Smooth muscle cell (in vitro differentiated cells): Measurements from ENCODE around the gene OR10D3. TPM values are rescaled to one million over a fixed set of nuclear protein-coding genes. Genes with fewer than 3 reads are reported as not detected.

Source experiments
- DNase-seq: peaks from one replicate; lab custom pipeline; 2025; ENCODE audit not compliant: unreplicated experiment; lab: John Stamatoyannopoulos, UW
- H2AFZ ChIP-seq: fragments of 200-600 bp; sonication (generic); 2 replicates; pipeline ENCODE4 v1.6.0; 2016; ENCODE audit warnings: antibody characterized with exemption, low read depth, mild to moderate bottlenecking
- H3F3A ChIP-seq: fragments of 200-600 bp; sonication (generic); 2 replicates; pipeline ENCODE4 v1.6.0; 2017; ENCODE audit warnings: antibody characterized with exemption, low read depth
- H3K27ac ChIP-seq: fragments of 200-600 bp; sonication (generic); 2 replicates; pipeline ENCODE4 v1.5.1; 2016; ENCODE audit warnings: low read depth, mild to moderate bottlenecking
- H3K27me3 ChIP-seq: fragments of 200-600 bp; sonication (generic); 2 replicates; pipeline ENCODE4 v1.6.1; 2016; ENCODE audit warnings: low read depth, mild to moderate bottlenecking
- H3K36me3 ChIP-seq: fragments of 200-600 bp; sonication (generic); 2 replicates; pipeline ENCODE4 v1.5.1; 2016; ENCODE audit warnings: low read depth
- H3K4me1 ChIP-seq: fragments of 200-600 bp; sonication (generic); 2 replicates; pipeline ENCODE4 v1.5.1; 2016; ENCODE audit warnings: low read depth
- H3K4me2 ChIP-seq: fragments of 200-600 bp; sonication (generic); 2 replicates; pipeline ENCODE4 v1.6.0; 2016; ENCODE audit warnings: mild to moderate bottlenecking
- H3K4me3 ChIP-seq: fragments of 200-600 bp; sonication (generic); 2 replicates; pipeline ENCODE4 v1.5.1; 2016; ENCODE audit warnings: mild to moderate bottlenecking
- H3K79me2 ChIP-seq: fragments of 200-600 bp; sonication (generic); 2 replicates; pipeline ENCODE4 v1.6.0; 2016; ENCODE audit warnings: low read depth, mild to moderate bottlenecking
- H3K9ac ChIP-seq: fragments of 200-600 bp; sonication (generic); 2 replicates; pipeline ENCODE4 v1.6.0; 2016; ENCODE audit warnings: low read depth
- H3K9me3 ChIP-seq: fragments of 200-600 bp; sonication (generic); replicated peaks from 2 replicates; pipeline ENCODE4 v1.5.1; 2016; ENCODE audit warnings: low read depth
- H4K20me1 ChIP-seq: fragments of 200-600 bp; sonication (generic); 2 replicates; pipeline ENCODE4 v1.6.0; 2016; ENCODE audit warnings: low read depth
- WGBS: methylation state at CpG from one replicate; pipeline ENCODE4 v1.1.7; 2016; ENCODE audit warnings: low lambda C conversion rate; 5-methylcytosine and 5-hydroxymethylcytosine counted together
- polyA plus RNA-seq: library from polyadenylated mRNA; unstranded; fragments of >200 nt; fragmentation: Nextera tagmentation; extraction: Ambion mirVana; gene quantifications from 2 replicates; pipeline ENCODE4 v1.2.1, GENCODE V29; 2016
- total RNA-seq: library from RNA; depleted of rRNA; stranded (reverse); fragments of >200 nt; gene quantifications from 2 replicates; pipeline ENCODE4 v1.2.3, GENCODE V29; 2014
- TF ChIP-seq, protein P1 (sequence below): fragments of 200-600 bp; sonication (generic); IDR thresholded peaks from 2 replicates; pipeline ENCODE4 v1.5.1; 2017; ENCODE audit warnings: borderline replicate concordance, mild to moderate bottlenecking, antibody characterized with exemption; ENCODE audit not compliant: insufficient read depth, poor library complexity, severe bottlenecking

The OR10D3 gene
- total and polyA plus RNA-seq, 2 experiments from 2014 or later: not detected

DNA sequence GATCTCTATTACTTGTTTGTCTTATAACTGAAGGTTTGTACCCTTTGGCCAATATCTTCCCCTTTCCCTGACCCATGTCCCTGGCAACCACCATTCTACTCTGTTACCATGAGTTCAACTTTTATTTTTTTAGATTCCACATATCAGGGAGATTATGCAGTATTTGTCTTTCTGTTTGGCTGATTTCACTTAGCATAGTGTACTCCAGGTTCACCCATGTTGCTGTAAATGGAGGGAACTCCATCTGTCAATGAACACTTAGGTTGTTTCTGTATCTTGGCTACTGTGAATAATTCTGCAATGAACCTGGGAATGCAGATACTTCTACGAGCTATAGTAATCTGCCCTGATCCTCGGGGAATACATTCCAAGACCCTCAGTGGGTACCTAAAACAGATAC, 14.9 kb downstream of the OR10D3 start:
- WGBS: 81% methylated on average over 2 of the region's 2 CpGs
- no peaks in the 10 kb centered on the region for H3F3A ChIP-seq
- DNase-seq: no peak

DNA sequence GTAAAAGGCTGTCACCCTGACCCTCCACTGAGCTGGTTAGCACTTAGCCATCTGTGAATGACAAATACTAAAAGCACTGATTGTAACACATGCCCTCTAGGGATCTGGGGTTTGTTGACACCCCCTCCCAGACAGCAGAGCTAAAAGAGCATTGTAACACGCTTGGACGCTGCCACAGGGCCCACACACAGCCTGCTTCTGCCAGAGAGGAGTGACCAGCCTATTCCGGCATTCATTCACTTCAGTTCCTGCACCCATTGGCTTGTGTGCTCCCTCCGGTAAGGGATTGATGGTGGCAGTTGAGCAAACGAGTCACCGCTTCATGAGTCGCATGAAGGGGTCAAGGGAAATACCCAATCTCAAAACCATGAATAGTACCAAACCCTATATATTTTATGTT, 15.8 kb downstream of the OR10D3 start:
- Histone ChIP-seq H3F3A (no peaks in the 10 kb centered on the region), H3K9me3 (no peaks in the 10 kb centered on the region), H3K4me2 (no peak overlapping the region), H3K27ac (no peak overlapping the region), H3K36me3 (no peaks in the 10 kb centered on the region), H3K27me3 (no peaks in the 10 kb centered on the region), H3K4me1 (no peaks in the 10 kb centered on the region), H4K20me1 (no peaks in the 10 kb centered on the region), H3K9ac (no peak overlapping the region), H2AFZ (no peak overlapping the region), H3K4me3 (no peak overlapping the region), H3K79me2 (no peaks in the 10 kb centered on the region)
- no peak for DNase-seq
- TF ChIP-seq, protein P1, sequence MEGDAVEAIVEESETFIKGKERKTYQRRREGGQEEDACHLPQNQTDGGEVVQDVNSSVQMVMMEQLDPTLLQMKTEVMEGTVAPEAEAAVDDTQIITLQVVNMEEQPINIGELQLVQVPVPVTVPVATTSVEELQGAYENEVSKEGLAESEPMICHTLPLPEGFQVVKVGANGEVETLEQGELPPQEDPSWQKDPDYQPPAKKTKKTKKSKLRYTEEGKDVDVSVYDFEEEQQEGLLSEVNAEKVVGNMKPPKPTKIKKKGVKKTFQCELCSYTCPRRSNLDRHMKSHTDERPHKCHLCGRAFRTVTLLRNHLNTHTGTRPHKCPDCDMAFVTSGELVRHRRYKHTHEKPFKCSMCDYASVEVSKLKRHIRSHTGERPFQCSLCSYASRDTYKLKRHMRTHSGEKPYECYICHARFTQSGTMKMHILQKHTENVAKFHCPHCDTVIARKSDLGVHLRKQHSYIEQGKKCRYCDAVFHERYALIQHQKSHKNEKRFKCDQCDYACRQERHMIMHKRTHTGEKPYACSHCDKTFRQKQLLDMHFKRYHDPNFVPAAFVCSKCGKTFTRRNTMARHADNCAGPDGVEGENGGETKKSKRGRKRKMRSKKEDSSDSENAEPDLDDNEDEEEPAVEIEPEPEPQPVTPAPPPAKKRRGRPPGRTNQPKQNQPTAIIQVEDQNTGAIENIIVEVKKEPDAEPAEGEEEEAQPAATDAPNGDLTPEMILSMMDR: no peak
- WGBS: 91% methylated on average over 7 of the region's 7 CpGs

More for the DNA sequence above, 14.9 kb downstream of the OR10D3 start:
- Histone ChIP-seq H4K20me1 (no peaks in the 10 kb centered on the region), H2AFZ (no peak overlapping the region), H3K4me3 (no peak overlapping the region), H3K79me2 (no peaks in the 10 kb centered on the region), H3K27me3 (no peaks in the 10 kb centered on the region), H3K4me1 (peaks cover 4% of the 10 kb centered on the region), H3K9me3 (no peaks in the 10 kb centered on the region), H3K36me3 (no peaks in the 10 kb centered on the region), H3K9ac (no peak overlapping the region), H3K27ac (no peak overlapping the region), H3K4me2 (no peak overlapping the region)
- TF ChIP-seq, protein P1: no peak

DNA sequence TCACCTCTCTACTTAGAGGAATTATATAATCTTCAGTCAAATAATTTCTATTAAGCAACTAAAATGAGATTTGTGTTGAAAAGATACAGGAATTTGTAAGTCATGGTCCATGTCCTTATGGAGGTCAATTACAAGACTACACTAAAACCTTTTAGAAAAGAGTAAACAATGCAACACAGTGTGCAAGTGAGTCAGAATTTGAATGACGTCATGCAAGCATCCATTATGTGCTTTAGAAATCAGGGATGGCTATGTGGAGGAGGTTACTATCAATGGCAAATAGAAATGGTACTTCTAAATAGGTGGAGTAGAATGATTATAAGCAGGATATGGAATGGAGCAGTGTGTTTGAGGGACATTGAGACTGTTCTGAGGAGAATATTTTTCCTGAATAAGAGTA, 16.6 kb downstream of the OR10D3 start:
- Histone ChIP-seq H3F3A (no peaks in the 10 kb centered on the region), H3K27me3 (no peaks in the 10 kb centered on the region), H3K4me3 (no peak overlapping the region), H3K4me2 (no peak overlapping the region), H3K36me3 (no peaks in the 10 kb centered on the region), H4K20me1 (no peaks in the 10 kb centered on the region), H3K4me1 (no peaks in the 10 kb centered on the region), H3K79me2 (no peaks in the 10 kb centered on the region), H2AFZ (no peak overlapping the region), H3K9me3 (no peaks in the 10 kb centered on the region), H3K27ac (no peak overlapping the region), H3K9ac (no peak overlapping the region)
- no peak for DNase-seq
- TF ChIP-seq, protein P1: no peak
- WGBS: 68% methylated on average over 1 of the region's 1 CpG

DNA sequence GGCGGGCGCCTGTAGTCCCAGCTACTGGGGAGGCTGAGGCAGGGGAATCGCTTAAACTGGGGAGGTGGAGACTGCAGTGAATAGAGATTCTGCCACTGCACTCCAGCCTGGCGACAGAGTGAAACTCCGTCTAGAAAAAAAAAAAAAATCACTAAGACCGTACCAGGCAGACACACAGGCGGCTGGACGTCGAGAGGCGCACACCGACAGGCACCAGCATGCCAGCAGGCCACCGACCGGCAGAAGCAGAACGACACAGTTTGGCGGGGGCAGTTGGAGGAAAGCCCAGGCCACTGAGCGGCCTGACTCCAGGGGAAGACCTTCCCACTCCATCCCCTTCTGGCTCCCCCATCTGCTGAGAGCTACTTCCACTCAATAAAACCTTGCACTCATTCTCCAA, 17.5 kb downstream of the OR10D3 start:
- WGBS: 94% methylated on average over 16 of the region's 16 CpGs
- H3K9me3 ChIP-seq: no peaks in the 10 kb centered on the region

More for the DNA sequence above, 17.5 kb downstream of the OR10D3 start:
- Histone ChIP-seq H4K20me1 (no peaks in the 10 kb centered on the region), H3K4me1 (no peaks in the 10 kb centered on the region), H3F3A (no peaks in the 10 kb centered on the region), H3K79me2 (no peaks in the 10 kb centered on the region), H2AFZ (no peak overlapping the region), H3K9ac (no peak overlapping the region), H3K4me3 (no peak overlapping the region), H3K27ac (no peak overlapping the region), H3K36me3 (no peaks in the 10 kb centered on the region), H3K4me2 (no peak overlapping the region), H3K27me3 (no peaks in the 10 kb centered on the region)
- TF ChIP-seq, protein P1: no peak
- no peak for DNase-seq
